Keratinocyte (primary cell): ENCODE results near the gene CMIP. TPM values are rescaled to one million over a fixed set of nuclear protein-coding genes. Genes with fewer than 3 reads are reported as not detected.

Experiments used
- DNase-seq: peaks from one replicate; pipeline ENCODE4 v3.0.0-alpha.2; 2011; ENCODE audit warnings: low read depth, missing footprints, low spot score
- FAIRE-seq: peaks from 2 replicates; lab custom pipeline; 2011; peaks lifted over from hg19 to GRCh38; lab: Jason Lieb, UNC
- H2AFZ ChIP-seq: 2 replicates; pipeline ENCODE4 v1.6.0; 2012; ENCODE audit warnings: low read length, control low read depth, inconsistent platforms; ENCODE audit not compliant: control insufficient read depth
- H3K27ac ChIP-seq: 2 replicates; pipeline ENCODE4 v1.5.1; 2011; ENCODE audit warnings: low read length; ENCODE audit not compliant: control insufficient read depth, insufficient read depth
- H3K27me3 ChIP-seq: 3 replicates; pipeline ENCODE4 v1.6.0; 2011; ENCODE audit warnings: low read length; ENCODE audit not compliant: control insufficient read depth, insufficient read depth; ENCODE audit errors: extremely low read depth
- H3K36me3 ChIP-seq, 2 experiments: 2 replicates in 1 of 2; 3 replicates in 1 of 2; pipeline ENCODE4 v1.5.1; 2011; ENCODE audit warnings: low read length in 2 of 2, mild to moderate bottlenecking in 1 of 2; ENCODE audit not compliant: control insufficient read depth in 2 of 2, insufficient read depth in 2 of 2; ENCODE audit errors: extremely low read depth in 1 of 2
- H3K4me1 ChIP-seq: 3 replicates; pipeline ENCODE4 v1.5.1; 2011; ENCODE audit warnings: low read length; ENCODE audit not compliant: control insufficient read depth, insufficient read depth; ENCODE audit errors: extremely low read depth
- H3K4me2 ChIP-seq: 3 replicates; pipeline ENCODE4 v1.6.0; 2011; ENCODE audit warnings: low read depth, low read length; ENCODE audit not compliant: control insufficient read depth, insufficient read depth; ENCODE audit errors: extremely low read depth
- H3K4me3 ChIP-seq, 3 experiments: fragments of 200-600 bp in 1 of 3; sonication (generic) in 1 of 3; 2 replicates in 2 of 3; 3 replicates in 1 of 3; pipeline ENCODE4 v1.5.1; 2011 to 2016; ENCODE audit warnings: low read length in 3 of 3, mild to moderate bottlenecking in 3 of 3, control low read depth in 2 of 3, inconsistent platforms in 1 of 3, low read depth in 1 of 3, mixed read lengths in 1 of 3, mixed run types in 1 of 3, moderate library complexity in 1 of 3; ENCODE audit not compliant: control insufficient read depth in 2 of 3, insufficient read depth in 2 of 3; ENCODE audit errors: extremely low read depth in 1 of 3
- H3K79me2 ChIP-seq: 2 replicates; pipeline ENCODE4 v1.6.0; 2012; ENCODE audit warnings: low read length; ENCODE audit not compliant: control insufficient read depth, insufficient read depth
- H3K9ac ChIP-seq: 3 replicates; pipeline ENCODE4 v1.6.0; 2011; ENCODE audit warnings: low read length; ENCODE audit not compliant: control insufficient read depth, insufficient read depth; ENCODE audit errors: extremely low read depth
- H3K9me1 ChIP-seq: 3 replicates; pipeline ENCODE4 v1.6.0; 2011; ENCODE audit warnings: low read length; ENCODE audit not compliant: control insufficient read depth, insufficient read depth; ENCODE audit errors: extremely low read depth
- H3K9me3 ChIP-seq: 2 replicates; pipeline ENCODE4 v1.5.1; 2012; ENCODE audit warnings: low read depth, low read length; ENCODE audit not compliant: control insufficient read depth
- H4K20me1 ChIP-seq: 3 replicates; pipeline ENCODE4 v1.6.0; 2011; ENCODE audit warnings: low read length; ENCODE audit not compliant: control insufficient read depth, insufficient read depth; ENCODE audit errors: extremely low read depth
- EZH2 ChIP-seq: IDR thresholded peaks from one replicate; pipeline ENCODE4 v1.6.1; 2012; ENCODE audit warnings: inconsistent platforms, mild to moderate bottlenecking, low read length, moderate library complexity
- dilution Hi-C: fragments of 300-500 bp; cut with MboI; formaldehyde crosslinking; loops from one replicate; pipeline ENCODE4 v1.7.0; 2020; ENCODE audit warnings: low sequenced_read_pairs; ENCODE audit not compliant: extremely low pct_ligation_motif_present
- polyA plus RNA-seq, 5 experiments: library from polyadenylated mRNA; depleted of rRNA in 3 of 5; stranded (reverse) in 3 of 5; stranded (forward) in 1 of 5; unstranded in 1 of 5; fragments of >200 nt; gene quantifications; 1 replicate in 1 of 5; 2 replicates in 3 of 5; 3 replicates in 1 of 5; pipeline versions ENCODE4 v1.2.1 to v1.2.3, GENCODE V29; 2011 to 2012; ENCODE audit warnings: missing spikeins in 2 of 5, low read depth in 1 of 5, low replicate concordance in 1 of 5
- TF ChIP-seq, protein P1 (sequence below), 3 experiments: IDR thresholded peaks in 1 of 3; conservative IDR thresholded peaks in 1 of 3; optimal IDR thresholded peaks in 1 of 3; 2 replicates in 2 of 3; 3 replicates in 1 of 3; pipeline versions ENCODE3 to v1.5.1; 2011; ENCODE audit warnings: low read length in 3 of 3, mild to moderate bottlenecking in 3 of 3, moderate library complexity in 2 of 3, control low read depth in 1 of 3, inconsistent platforms in 1 of 3; ENCODE audit not compliant: insufficient read depth in 2 of 3; ENCODE audit errors: extremely low read depth in 1 of 3

Gene CMIP
- polyA plus RNA-seq, 1 donor (not counting 4 experiments of a cell fraction or from before 2014, with no cell fraction given): 5.0 TPM

- Histone ChIP-seq H3K27ac (no peak overlapping the region), H4K20me1 (no peaks in the 10 kb centered on the region), H3K27me3 (no peaks in the 10 kb centered on the region), H3K4me1 (peaks cover 38% of the 10 kb centered on the region), H2AFZ (no peak overlapping the region), H3K4me2 (no peak overlapping the region), H3K9ac (no peak overlapping the region), H3K79me2 (peaks cover 88% of the 10 kb centered on the region), H3K9me1 (peaks cover 10% of the 10 kb centered on the region), H3K9me3 (no peaks in the 10 kb centered on the region), H3K4me3 (no peak overlapping the region), H3K36me3 (peaks cover 10 to 24% of the 10 kb centered on the region in 2 experiments)
- dilution Hi-C loops: no loop called here
- FAIRE-seq (no peak), DNase-seq (no peak)
- TF ChIP-seq, protein P1, sequence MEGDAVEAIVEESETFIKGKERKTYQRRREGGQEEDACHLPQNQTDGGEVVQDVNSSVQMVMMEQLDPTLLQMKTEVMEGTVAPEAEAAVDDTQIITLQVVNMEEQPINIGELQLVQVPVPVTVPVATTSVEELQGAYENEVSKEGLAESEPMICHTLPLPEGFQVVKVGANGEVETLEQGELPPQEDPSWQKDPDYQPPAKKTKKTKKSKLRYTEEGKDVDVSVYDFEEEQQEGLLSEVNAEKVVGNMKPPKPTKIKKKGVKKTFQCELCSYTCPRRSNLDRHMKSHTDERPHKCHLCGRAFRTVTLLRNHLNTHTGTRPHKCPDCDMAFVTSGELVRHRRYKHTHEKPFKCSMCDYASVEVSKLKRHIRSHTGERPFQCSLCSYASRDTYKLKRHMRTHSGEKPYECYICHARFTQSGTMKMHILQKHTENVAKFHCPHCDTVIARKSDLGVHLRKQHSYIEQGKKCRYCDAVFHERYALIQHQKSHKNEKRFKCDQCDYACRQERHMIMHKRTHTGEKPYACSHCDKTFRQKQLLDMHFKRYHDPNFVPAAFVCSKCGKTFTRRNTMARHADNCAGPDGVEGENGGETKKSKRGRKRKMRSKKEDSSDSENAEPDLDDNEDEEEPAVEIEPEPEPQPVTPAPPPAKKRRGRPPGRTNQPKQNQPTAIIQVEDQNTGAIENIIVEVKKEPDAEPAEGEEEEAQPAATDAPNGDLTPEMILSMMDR (optimal IDR thresholded peaks at IDR 0.05 in 1 of 3, IDR thresholded peaks at IDR 0.05 in 1 of 3, conservative IDR thresholded peaks at IDR 0.05 in 1 of 3; ENCODE audit: extremely low read depth in 1 of 3, insufficient read depth in 2 of 3, low read length in 3 of 3): no peak
- TF ChIP-seq EZH2: no peak
Observed at GRCh38 chr16:81517150-81517499, 72.5 kb downstream of the CMIP start.

GRCh38 chr16:81517629-81518438 is 73.2 kb downstream of the CMIP start:
- H2AFZ ChIP-seq: no peak overlapping the region
- peaks cover 10% of the 10 kb centered on the region for H3K9me1 ChIP-seq
- no peak overlapping the region for H3K4me3 ChIP-seq
- no peaks in the 10 kb centered on the region for H3K27me3 ChIP-seq
- H3K27ac ChIP-seq: no peak overlapping the region
- TF ChIP-seq, protein P1 (optimal IDR thresholded peaks at IDR 0.05 in 1 of 3, IDR thresholded peaks at IDR 0.05 in 1 of 3, conservative IDR thresholded peaks at IDR 0.05 in 1 of 3; ENCODE audit: extremely low read depth in 1 of 3, insufficient read depth in 2 of 3, low read length in 3 of 3): no peak
- TF ChIP-seq EZH2: no peak
- peaks cover 10 to 24% of the 10 kb centered on the region in 2 experiments for H3K36me3 ChIP-seq
- H3K9ac ChIP-seq: no peak overlapping the region
- H3K9me3 ChIP-seq: no peaks in the 10 kb centered on the region
- peaks cover 43% of the 10 kb centered on the region for H3K4me1 ChIP-seq
- dilution Hi-C loops: no loop called here
- no peak overlapping the region for H3K4me2 ChIP-seq
- FAIRE-seq (no peak), DNase-seq (no peak)
- no peaks in the 10 kb centered on the region for H4K20me1 ChIP-seq
- peaks cover 84% of the 10 kb centered on the region for H3K79me2 ChIP-seq
